HG03558 (cell line): ENCODE data around the gene SMNDC1.
"Not testable (repeated sequence)": the region's sequence is repeated elsewhere in the genome, so short reads cannot be mapped to it uniquely, and the experiment has no call there.

Experiments used
- ATAC-seq: cut with Tn5 transposase; IDR thresholded peaks from one replicate; pipeline ENCODE4 v1.9.1; 2021; ENCODE audit warnings: moderate number of reproducible peaks; ENCODE audit not compliant: unreplicated experiment; ENCODE audit errors: extremely low read depth

SMNDC1 gene

DNA sequence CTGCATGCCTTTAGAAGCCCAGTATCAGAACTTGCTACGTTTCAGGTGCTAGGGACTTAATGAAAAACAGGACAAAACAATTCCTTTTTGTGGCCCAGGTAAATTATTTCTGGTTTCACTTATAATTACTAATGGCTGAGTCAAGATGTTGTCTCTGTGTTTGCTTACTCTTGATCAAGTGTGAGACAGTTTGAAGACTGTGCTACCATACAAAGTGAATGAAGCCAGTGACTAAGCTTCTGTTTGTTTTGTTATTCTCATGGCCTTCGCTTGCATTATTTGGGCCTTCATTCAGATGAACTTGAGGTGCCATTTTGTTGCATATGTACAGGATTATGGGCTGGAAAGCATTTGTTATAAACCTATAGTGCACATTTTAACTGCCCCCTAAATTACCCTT is 17.9 kb downstream of the SMNDC1 start:
- ATAC-seq, result no peak

DNA sequence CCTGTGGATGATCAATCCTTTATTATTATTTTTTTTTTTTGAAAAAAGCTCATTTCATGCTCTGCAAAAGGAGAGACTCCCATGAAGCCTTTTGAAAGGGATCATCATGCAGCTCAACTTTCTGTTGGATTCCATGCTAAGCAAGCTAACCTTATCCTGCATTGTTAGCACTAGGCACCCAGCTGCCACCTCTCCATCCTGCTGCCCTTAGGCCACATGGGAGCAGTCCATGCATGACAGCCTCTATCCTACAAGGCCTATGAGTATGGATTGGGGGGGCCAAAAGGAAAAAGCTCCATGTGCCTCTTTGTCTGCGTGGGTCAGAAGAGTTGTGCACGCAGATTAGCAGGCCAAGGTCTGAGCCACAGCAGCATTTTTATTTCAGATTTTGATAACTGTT is 19.2 kb downstream of the SMNDC1 start:
- no peak for ATAC-seq

DNA sequence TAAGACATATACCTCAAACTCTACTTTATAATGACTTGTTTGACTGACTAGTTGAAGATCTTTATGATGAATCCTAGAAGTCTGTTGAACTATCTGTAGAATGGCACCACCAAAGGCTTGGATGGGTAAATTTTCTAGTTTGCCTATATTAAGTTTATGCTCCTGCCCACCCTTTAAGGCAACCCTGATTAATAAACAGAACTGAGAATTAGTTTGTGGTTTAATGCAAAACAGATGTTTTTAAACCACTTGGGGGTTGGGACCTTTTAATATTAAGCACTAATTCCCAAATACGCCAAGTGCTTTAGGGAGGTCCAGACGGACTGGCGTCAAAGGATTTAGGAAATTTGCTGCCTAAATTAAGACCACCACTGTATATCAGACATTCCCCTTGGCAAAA is 20.5 kb downstream of the SMNDC1 start:
- no peak for ATAC-seq

DNA sequence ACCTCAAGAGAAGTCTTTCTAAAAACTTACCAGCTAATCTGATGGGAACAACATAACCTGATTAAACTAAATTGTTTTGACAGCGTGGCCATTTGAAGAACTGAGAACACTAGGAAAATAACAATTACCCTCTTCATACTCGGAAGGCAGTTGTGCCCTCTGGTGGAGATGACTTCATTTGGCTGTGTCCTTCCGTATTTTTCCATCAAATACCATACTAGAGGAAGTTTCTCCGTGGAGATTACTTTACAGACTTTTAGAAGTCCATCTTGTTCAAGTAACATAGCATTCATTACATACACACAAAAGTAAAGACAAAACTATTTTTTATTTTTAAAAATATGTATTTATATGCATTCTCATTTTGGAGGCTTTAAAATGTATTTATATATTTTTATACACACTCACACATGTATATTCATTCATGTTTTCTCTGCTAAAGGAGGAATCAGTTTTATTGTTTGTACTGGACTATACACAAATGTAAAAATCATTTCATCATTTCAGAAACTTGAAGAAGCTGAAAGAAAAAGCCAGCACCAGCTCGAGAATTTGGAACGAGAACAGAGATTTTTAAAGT is 25.2 kb downstream of the SMNDC1 start:
- no peak for ATAC-seq

DNA sequence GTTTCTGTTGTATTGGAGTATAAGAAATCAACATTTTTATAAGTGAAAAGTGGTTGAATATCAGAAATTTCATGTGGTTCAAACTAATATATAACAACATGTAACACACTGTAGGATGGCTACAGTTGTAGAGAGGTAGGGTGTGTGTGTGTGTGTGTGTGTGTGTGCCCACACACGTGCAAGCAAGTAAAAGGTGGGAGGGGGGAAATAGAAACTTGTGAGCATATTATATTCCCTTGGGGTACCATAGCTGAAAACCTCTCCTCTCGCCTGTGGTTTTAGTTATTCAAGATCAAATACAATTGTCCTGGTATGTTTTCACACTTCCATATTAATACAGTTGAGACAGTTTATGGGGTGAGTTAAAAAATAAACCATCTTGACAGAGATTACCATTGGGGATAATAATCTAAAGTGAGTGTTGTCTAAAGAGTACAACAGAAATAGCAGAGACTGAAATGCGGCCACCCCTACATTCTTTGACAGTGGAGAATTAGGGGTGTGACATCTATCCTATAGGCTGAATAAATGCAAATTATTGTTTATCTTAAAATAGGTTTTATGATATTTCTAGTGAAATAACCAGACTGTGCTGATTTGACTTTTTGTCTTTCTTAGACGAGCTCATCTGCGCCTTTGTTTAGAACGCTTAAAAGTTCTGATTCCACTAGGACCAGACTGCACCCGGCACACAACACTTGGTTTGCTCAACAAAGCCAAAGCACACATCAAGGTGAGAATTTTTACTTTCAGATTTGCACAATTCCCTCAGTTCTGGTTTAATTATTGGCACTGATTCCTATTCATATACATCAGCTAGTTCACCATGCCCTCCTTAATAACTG is 25.9 kb downstream of the SMNDC1 start:
- ATAC-seq, result no peak

DNA sequence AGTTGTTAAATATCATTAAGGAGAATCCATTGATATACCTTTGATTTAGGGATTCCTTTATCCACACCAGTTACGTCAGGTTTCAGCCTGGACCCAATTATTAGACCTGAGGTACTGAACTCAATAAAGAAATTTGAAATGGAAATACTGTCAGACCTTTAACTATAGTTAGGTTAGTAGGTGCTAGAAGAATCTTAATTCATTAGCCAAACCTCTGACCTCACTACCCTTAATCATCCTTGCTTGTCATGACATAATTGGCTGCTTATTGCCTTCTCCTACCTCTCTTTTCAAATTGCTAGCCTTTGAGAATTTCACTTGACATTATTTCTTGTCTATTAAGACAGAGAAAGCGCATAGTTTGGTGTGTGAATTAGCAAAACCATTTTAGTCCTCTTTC is 27.1 kb downstream of the SMNDC1 start:
- ATAC-seq, result no peak

DNA sequence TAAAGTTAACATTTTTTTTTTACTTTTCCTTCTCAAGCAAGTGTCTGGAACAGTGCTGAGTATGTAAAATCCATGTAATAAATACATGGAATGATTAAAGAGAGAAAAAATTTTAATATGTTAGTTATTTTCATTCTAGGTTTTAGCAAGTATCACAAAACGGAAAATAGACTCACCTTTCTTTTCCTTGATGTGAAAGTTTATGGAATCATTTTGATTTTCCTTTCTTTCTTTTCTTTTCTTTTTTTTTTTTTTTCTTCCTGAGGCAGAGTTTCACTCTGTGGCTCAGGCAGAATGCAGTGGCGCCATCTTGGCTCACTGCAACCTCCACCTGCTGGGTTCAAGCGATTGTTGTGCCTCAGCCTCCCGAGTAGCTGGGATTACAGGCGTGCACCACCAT is 28.1 kb downstream of the SMNDC1 start:
- ATAC-seq, result no peak

DNA sequence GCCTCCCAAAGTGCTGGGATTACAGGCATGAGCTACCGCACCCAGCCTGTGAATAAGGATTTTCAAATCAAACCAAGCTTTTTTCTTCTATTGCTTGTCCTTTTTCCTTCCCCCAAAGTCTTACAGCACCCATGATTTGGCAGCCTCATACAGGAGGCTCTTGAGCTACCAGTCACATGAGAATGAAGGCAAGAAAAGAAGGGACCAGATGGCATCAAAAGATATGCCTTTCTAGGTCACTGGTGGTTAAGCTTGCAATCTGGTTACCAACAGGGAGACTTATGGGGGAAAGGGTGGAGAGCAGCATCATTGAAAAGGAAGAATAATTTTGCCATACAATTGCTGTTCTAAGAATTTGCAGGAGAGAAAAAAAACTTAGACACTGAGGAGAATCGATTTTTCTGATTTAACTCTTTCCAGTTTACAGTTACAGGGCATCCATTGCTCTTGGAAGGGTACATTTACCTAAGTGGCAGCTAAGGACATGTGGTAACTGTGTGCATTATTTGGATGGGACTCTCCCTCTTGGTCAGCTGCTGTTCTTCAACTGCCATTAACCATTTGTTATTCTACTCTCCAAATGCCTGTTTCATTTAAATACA is 29.5 kb downstream of the SMNDC1 start:
- no peak for ATAC-seq

DNA sequence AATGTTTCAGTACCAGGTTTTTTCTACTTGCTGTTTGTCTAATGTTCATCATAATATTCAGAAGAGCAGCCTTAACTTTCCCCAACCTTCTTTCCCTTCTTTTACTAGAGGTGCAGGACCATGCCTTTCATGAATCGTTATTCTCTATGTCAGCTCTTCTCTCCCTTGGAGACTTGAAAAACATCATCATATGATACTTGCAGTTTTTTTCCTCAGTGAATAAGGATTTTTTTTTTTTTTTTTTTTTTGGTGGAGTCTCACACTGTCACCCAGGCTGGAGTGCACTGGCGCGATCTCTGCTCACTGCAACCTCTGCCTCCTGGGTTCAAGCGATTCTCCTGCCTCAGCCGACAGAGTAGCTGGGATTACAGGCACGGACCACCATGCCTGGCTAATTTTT is 30.1 kb downstream of the SMNDC1 start:
- ATAC-seq, result no peak

DNA sequence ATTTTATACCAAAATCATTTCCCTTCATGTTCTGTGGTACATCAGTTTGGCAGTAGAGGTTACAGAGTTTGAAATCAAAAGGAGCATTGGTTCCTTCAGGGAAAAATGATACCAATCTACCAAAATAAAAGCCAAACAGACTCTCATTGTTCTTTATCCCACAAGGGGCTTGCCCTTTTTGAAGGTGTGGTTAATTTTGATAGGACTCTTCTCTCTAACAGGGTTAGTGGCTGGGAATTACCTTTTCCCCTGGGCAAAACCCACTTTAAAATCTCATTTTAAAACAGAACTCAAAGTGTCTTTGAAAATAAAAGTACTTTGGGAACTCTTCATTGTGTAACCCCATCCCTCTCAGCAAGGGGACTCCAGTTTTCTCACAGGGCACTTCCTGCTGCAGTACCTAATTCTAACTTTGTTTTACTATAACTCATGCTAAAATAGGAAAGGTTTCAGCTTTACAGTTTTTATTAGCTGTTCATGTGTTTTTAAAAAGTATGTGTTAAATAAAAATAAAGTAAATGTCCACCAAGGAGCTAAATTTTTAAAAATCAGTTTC is 30.6 kb downstream of the SMNDC1 start:
- ATAC-seq, result no peak

DNA sequence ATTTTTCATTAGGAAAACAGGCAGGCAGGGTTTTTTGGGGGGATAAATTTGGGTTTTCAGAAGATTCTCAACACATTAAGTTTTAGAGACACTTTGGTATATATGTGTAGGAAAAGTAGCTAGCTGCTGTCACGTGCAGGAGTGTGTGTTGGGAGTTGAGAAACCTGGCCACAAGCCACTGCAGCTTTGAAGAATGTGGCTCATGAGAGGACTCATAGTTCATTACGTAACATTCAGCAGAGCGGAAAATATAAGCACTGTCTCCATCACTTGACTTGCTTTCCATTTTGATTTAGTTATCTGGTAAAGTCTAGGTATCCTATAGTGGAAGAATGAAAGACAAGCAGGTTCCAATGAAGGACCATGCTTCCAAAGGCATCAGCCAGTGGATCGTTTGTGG is 31.2 kb downstream of the SMNDC1 start:
- no peak for ATAC-seq

DNA sequence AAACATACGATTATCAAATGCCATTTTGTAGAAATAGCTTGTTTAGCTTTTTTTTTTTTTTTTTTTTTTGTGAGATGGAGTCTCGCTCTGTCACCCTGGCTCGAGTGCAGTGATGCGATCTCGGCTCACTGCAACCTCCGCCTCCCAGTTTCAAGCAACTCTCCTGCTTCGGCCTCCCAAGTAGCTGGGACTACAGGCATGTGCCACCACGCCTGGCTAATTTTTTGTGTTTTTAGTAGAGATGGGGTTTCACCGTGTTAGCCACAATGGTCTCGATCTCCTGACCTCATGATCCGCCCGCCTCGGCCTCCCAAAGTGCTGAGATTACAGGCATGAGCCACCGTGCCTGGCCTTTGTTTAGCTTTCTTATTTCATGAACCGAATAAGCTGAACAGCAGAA is 31.7 kb downstream of the SMNDC1 start:
- not testable (repeated sequence) for ATAC-seq

DNA sequence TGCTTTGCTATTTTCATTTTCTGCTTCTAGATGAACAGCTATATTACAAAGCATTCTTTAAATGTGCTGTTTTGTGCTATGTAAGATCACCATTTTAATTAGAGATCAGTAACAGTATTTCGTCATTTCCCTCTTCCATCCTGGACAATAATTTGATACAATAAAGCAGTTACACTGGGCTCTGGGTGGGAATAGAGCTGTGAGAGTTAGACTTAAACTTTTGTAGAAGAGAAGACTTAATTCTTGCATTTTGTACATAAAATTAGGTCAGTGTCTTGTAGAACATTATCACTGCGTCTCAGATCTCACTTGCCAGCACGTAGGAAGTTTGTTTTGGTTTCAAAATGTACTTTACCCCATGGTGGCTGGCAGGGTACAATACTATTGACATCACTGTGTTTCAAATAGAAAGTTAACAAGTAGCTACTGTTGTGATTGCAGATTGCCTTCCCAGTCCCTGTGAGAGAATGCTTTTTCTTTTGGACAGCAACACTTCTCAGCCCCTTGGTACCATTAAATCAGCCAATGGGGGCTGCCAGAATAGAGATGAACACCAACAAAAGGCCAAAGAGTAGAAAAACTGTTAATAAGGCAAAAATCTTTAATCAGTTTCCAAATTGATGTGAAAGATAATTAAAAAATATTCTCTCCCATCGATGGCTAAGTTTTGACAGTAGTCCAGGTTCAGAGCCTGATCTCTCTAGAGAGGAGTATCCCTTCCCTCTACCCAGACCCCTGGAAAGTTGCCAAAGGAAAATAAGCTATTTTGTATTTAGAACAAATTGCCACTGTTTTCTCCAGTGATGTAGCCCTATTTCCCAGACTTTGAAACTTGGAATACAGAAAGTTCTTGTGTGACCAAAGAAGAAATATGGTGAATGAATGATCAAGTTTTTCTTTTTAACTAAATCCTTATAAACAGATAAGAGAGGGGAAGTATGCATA is 35.1 kb downstream of the SMNDC1 start:
- ATAC-seq, result no peak

DNA sequence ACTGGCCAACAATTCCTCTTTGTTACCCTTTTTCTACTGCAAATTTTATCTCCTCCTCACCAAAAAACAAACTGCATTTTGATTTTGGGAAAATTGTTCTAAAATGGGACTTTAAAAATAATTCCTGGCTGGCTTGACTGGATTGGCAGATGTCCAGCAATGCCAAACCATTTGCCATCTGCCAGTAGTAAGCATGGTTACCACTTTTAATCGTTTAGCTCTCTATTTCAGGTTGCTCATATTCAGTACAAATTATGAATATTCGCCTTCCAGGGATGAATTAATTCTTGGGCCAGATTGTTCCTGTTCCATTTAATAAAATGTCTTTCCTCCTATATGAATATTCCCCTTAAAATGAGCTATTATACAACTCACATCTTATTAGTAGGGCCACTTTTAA is 35.7 kb downstream of the SMNDC1 start:
- no peak for ATAC-seq

DNA sequence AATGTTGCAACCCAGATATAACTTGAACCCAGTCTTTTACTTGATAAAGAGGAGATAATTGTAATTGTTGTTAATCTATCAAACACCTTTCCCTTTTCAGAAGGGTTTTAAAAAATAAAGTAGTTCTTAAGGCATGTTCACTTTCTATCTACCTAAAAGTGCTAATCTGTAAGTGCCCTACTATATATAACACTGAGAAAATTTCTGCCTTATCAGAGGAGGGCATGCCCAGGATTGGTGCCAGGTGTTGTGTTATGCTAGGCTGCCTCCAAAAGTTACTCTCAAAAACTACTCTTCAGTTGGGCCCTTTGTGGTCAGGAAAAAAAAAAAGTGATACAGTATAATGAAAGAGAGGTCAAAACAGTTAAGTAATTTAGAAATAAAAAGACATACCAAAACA is 36.3 kb downstream of the SMNDC1 start:
- no peak for ATAC-seq

DNA sequence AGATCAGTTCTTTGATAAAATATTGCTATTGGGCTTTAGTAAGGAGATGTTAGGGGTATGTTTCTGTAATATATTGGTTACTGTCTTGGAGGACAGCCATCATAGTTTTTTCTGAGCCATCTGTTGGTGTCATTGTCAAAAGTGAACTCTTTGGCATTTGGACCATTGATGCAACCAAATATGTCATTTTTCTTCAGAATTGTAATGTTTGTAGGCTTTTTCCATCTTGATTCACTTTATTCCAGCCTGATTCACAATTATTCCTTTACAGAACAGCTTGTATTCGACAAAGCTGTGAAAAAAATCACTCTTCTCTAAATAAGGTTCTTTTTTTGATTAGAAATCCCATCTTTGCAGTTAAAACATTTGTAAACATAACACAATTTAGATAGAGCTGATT is 37.4 kb downstream of the SMNDC1 start:
- ATAC-seq, result no peak

DNA sequence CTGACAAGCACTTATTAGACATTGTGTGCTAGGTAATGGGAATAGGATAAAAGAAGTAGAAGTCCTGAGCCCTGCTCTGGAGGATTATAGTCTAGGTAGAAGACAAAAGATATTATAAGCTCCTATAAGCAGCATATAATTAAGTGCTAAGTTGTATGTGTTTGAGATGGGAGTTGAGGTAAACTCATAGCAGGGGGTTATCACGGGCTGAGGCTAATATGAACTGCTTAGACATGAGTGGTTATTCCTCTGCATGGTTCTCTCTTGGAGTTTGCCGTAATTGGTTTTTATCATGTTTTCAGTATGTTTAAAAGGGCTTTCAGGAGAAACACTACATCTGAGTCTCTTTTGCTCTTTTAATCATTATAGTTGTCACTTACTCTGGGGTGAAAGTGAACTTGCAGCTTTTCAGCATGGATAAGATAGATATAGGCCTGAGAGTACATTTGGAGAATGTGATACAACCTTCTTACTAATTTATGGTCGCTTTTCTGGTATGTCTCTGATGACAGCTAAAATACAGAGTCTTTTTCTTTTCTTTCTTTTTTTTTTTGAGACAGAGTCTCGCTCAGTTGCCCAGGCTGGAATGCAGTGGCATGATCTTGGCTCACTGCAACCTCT is 39.0 kb downstream of the SMNDC1 start:
- no peak for ATAC-seq

DNA sequence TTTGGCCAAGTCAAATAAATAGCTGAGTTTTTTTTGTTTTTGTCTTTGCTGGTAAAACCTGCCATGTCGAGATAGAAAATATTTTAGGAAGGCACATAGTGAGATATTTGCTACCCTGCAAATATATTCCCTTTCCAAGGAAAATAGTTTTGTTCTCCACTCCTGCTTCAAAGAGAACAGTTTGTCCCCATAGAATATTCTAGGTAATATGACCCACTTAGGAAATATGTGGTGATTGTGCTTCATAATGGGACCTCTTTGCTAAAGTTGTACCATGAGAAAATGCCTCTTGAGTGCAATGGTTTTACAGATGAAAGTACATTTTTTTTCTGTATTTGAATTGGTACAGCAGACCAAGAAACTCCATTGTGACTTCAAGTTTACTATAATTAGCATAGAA is 41.6 kb downstream of the SMNDC1 start:
- no peak for ATAC-seq

DNA sequence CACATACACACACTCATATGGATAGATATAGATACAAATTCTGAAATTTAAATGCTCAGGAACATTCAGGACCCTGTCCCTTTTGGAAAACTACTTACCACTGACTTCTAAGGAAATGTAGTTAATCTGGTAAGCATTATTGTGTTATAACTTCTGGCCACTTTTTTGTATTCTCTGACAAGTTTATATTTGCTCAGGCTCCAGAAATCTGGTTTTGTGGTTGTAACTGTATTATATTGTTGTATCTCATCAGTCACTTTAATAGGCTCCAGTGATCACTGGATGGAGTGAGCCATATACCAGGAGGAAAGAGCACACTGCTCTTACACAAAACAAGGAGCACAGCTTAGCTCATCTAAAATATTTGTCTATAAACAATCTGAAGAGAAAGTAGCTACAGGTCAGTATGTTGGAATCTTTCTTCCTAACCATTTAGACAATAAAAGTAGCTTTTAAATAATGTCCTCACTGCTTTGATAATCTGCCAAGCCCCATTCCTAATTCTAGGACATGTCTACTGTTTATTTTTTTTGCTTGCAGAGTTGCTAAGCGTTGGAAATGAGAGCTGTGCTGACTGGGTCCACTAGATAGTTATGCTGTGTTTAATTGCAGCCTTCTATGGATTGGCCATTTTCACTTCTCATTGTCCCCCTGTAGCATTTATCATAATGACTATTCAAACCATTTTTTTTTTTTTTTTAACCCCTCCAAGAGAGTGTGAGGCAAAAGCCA is 43.8 kb downstream of the SMNDC1 start:
- ATAC-seq, result no peak
